GM19238 (cell line): ENCODE measurements around the gene SLC19A1.

Source experiments
- DNase-seq: peaks from one replicate; pipeline ENCODE4 v3.0.0; 2011; ENCODE audit warnings: low spot score; ENCODE audit not compliant: insufficient read length

Gene SLC19A1

GRCh38 chr21:45468051-45468970 is 73.9 kb downstream of the SLC19A1 start:
- DNase-seq = no peak

GRCh38 chr21:45467221-45467779 is 74.9 kb downstream of the SLC19A1 start:
- no peak for DNase-seq

- no peak for DNase-seq
Observed at GRCh38 chr21:45466330-45467220, 75.7 kb downstream of the SLC19A1 start.

GRCh38 chr21:45465611-45466329 is 76.5 kb downstream of the SLC19A1 start:
- no peak for DNase-seq

GRCh38 chr21:45465105-45465504 is 77.1 kb downstream of the SLC19A1 start:
- no peak for DNase-seq

GRCh38 chr21:45464309-45464708 is 77.9 kb downstream of the SLC19A1 start:
- no peak for DNase-seq

DNA sequence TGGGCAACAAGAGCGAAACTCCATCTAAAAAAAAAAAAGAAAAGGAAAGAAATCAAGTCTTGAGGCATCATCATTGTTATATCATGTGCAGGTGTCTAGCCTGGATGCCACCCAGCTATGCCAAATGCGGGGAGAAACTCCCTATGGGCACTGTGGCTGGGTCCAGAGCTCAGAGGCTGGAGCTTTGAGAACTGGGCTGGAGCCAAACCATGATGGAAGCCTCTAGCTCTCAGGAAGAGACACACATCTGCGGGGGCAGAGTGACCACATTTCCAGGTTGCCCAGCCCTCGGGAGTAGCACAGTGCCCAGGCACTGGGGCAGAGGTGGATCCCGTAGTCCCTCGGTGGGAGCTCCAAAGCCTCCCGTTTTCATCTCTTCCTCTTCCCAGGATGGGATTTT is 78.4 kb downstream of the SLC19A1 start:
- no peak for DNase-seq

DNA sequence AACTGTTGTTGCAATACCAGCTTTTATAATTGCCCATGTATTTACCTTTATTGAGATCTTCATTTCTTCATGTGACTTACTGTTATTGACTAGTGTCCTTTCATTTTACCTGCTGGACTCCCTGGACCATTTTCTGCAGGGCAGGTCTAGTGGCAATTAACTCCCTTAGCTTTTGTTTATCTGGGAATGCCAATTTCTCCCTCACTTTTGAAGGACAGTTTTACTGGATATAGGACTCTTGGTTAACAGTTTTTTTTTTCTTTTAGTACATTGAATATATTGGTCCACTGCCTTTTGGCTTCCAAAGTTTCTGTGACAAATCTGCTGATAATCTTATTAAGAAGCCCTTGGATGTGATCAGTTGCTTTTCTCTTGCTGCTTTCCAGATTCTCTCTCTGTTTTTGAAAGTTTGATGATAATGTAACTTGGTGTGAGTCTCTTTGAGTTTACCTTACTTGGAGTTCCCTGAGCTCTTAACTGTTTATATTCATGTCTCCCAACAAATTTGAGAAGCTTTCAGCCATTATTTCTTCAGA is 80.4 kb downstream of the SLC19A1 start:
- no peak for DNase-seq

- DNase-seq = no peak
Observed at GRCh38 chr21:45461369-45461750, 80.9 kb downstream of the SLC19A1 start.

DNA sequence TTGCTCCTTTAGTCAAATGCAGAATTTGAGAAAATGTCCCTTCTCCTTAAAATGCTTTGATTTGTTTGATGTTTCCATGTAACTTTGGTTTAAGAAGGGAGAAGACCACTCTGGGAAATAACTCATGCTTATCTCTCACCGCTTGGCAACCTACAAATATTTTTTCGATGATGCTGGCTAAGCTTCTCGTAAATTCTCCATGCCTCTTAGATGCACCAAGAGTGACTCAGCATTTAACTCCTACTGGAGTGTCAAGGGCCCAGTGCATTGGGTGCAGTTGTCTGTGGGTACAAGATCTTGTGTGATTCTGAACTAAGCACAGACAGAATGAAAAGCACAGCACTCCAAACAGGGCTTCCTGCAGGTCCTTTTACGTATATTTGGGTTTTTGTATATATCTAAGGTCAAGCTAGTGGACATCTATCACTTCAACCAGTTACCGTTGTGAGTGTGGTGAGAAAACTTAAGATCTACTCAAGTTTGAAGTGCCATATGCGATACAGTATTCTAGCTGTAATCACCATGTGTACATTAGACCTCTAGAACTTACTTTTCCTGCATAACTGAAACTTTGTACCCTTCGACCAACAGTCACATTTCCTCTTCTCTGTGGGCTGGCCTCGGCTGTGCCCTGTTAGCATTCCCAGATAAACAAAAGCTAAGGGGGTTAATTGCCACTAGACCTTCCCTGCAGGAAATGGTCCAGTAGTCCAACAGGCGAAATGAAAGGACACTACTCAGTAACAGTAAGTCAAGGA is 81.5 kb downstream of the SLC19A1 start:
- no peak for DNase-seq

GRCh38 chr21:45460011-45460565 is 82.2 kb downstream of the SLC19A1 start:
- DNase-seq = no peak

DNA sequence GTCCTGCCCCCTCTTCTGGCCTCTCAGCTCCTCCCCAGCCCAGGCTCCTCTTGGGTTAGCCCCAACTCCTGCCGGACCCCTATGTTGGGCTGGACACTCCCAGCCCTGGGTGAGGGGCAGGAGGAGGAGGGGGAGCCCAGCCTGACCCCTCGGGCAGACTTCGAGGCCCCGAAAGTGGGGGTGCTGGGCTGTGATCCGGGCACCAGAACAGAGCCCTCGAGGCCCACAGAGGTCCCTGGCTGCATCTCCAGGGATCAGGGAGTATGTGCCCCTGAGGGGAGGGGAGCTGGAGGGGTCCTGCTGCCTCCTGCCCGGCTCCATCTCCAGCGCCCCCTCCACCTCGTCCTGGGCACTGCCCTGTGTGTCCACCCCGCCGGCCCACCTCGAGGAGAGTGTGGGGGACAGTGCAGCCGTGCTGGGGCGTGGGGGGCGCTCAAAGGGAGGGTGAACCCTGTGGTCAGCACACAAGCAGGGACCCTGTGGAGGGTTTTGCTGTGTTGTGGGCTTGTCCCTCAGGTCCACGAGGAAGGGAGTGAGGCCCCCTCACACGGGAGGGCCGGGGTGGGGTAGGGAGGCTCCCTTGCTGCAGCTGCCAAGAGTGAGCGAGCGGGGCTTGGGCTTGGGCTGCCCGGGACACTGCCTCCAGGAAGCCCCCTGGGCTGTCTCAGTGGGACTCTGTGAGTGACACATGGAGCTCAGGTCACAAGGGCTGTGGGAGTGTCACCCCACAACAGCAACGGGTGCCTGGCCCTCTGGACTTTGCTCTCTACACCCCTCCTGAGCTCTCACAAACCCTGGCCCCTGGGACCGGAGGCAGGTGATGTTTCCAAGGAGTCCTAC is 82.8 kb downstream of the SLC19A1 start:
- DNase-seq = no peak

DNA sequence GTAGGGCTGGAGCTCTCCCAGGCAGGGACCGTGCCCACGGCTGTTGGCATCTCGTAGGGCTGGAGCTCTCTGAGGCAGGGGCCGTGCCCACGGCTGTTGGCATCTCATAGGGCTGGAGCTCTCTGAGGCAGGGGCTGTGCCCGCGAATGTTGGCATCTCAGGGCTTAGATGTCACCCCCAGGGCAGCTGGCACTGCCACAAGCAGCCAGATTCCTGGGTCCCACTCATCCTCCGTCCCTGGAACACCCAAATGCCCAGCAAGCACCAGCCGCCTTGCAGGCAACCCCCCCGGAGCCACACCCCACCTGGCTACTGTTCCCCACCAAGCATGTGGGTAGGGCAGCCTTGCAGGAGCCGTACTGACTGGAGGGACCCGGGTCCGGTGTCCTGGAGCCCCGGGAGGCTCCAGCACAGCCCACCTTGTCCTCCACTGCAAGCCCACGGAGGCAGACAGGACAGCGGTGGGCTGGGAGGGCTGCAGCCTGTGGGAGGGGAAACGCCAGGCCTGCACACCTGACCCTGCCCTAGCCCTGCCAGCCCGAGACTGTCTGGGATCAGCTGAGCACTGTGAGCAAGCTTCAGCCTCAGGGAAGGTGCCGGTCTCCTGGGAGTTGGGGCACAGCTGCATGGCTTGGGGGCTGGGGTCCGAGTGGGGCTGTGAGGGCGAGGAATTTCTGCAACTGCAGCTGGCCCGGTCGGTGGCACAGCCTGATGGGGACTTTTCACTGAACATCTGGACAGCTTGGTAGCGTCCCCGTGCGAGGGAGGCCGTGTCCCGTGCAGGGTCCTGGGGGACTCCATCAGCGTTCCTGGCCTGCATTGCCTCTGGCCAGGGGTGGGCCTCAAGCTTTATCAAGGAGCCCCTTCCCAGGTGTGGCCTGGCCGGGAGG is 83.7 kb downstream of the SLC19A1 start:
- no peak for DNase-seq

DNA sequence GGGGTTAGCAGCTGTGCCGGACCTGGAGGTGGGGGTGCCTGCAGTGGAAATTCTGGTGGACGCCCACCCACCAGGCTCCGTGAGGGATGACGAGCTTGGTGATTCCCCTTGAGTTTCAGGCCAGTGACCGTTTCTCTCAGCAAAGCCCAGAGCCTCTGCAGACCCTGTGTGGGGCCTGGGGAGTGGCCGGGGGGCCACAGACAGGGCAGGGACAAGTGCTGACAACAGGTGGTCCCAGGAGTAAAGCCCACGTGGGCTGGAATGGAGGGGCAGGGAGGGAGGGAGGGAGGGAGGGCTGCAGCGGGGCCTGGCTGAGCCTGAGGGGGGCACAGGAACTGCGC is 84.4 kb downstream of the SLC19A1 start:
- no peak for DNase-seq

GRCh38 chr21:45457161-45457831 is 84.9 kb downstream of the SLC19A1 start:
- DNase-seq = no peak

DNA sequence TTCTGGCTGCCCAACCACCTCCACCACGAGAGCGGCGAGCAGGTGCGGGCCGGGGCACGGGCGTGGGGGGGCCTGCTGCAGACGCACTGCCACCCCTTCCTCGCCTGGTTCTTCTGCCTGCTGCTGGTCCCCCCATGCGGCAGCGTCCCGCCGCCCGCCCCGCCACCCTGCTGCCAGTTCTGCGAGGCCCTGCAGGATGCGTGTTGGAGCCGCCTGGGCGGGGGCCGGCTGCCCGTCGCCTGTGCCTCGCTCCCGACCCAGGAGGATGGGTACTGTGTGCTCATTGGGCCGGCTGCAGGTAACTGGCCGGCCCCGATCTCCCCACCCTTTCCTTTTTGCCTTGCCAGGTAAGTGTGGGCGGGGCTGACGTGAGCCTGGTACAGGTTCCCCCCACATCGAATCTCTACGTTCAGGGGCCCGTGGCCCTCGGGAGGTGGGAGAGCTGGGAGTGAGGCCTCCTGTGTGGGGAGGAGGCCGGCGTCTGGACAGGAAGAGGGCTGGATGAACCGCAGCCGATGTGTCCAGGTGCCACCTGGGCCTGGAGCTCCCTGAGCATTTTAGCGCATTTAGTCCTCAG is 85.6 kb downstream of the SLC19A1 start:
- no peak for DNase-seq
